Stimulated activated naive CD8-positive, alpha-beta T cell treated with anti-CD3 and anti-CD28 coated beads, Interleukin-15, Interleukin-2, amounts not matched to agents 100 ng/mL and 50 ng/mL, for 24 hours (primary cell): ENCODE measurements around the gene LPP.

Experiments used
- H3K27ac Mint-ChIP-seq: one replicate; pipeline ENCODE4 v1.8.0; 2021; ENCODE audit warnings: mild to moderate bottlenecking, mixed read lengths
- H3K27me3 Mint-ChIP-seq: one replicate; pipeline ENCODE4 v1.8.0; 2021; ENCODE audit warnings: mixed read lengths
- H3K36me3 Mint-ChIP-seq: one replicate; pipeline ENCODE4 v1.8.0; 2021; ENCODE audit warnings: low read depth, mixed read lengths
- H3K4me1 Mint-ChIP-seq: one replicate; pipeline ENCODE4 v1.8.0; 2021; ENCODE audit warnings: low read depth, mixed read lengths
- H3K4me3 Mint-ChIP-seq: one replicate; pipeline ENCODE4 v1.8.0; 2021; ENCODE audit warnings: mild to moderate bottlenecking, mixed read lengths
- H3K9me3 Mint-ChIP-seq: one replicate; pipeline ENCODE4 v1.8.0; 2021; ENCODE audit warnings: mixed read lengths

The LPP gene

DNA sequence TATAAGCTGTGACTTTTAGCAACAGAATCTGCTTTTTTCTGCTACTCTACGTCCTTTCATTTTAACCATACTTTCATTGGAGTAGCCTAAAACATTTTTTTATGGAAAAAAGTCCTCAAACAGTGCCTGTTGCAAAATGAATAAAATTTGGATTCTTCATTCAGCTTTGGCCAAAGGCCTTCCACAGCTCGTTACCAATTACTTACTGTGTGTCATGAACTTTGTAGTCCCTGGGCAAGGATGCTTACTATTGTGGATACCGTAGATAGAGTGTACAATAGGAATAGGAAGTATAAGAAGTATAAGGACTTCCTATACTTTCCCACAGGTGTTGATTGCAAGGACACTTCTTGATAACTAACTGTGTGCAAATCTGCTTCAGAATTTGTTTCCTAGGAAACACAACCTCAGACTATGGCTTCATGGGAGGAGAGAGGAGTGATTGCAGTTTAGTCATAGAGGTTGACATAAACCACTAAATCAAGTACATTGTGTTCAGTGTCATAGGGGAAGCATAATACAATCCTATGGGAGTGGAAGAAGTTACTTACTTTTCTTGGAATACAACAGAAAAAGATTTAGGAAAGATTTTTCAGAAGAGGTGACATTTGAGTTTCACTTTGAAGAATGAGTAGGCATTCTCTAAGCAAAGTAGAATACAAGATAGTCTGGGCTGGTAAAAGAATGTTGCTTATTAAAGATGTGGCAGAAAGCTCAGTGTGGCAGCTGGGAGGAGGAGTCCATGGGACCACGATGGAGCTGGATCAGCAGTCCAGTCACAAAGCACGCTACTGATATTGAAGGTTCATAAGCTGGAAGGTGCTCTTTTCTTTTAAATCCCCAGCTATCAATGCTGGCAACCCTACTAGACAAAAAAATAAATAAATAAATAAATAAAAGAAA lies 708.1 kb downstream of the LPP start:
- Mint-ChIP-seq H3K27me3 (no peaks in the 10 kb centered on the region), H3K4me3 (no peak overlapping the region), H3K36me3 (peaks cover 7% of the 10 kb centered on the region), H3K27ac (no peak overlapping the region), H3K9me3 (no peaks in the 10 kb centered on the region), H3K4me1 (no peaks in the 10 kb centered on the region)

DNA sequence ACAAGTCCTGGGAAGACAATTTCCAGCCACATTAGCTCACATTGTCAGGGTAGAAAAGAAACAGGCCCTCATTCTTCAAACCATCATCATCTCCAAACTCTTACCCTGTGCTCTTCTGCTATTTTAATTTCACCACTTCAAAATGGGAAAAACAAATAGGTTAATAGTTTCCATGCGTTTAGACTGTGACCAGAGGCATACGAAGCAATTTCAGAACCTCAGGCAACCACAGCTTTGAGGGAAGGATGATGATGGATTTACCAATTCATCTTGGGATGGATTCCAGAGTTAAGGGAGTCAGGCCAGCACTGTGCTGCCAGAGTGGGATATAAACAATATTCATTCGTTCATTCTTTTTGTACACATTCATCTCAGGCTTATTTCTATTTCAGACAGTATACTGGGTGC lies 710.0 kb downstream of the LPP start:
- H3K9me3 Mint-ChIP-seq = no peaks in the 10 kb centered on the region
- no peaks in the 10 kb centered on the region for H3K27me3 Mint-ChIP-seq
- H3K4me1 Mint-ChIP-seq = no peaks in the 10 kb centered on the region
- H3K4me3 Mint-ChIP-seq = no peak overlapping the region
- peaks cover 7% of the 10 kb centered on the region for H3K36me3 Mint-ChIP-seq
- no peak overlapping the region for H3K27ac Mint-ChIP-seq

DNA sequence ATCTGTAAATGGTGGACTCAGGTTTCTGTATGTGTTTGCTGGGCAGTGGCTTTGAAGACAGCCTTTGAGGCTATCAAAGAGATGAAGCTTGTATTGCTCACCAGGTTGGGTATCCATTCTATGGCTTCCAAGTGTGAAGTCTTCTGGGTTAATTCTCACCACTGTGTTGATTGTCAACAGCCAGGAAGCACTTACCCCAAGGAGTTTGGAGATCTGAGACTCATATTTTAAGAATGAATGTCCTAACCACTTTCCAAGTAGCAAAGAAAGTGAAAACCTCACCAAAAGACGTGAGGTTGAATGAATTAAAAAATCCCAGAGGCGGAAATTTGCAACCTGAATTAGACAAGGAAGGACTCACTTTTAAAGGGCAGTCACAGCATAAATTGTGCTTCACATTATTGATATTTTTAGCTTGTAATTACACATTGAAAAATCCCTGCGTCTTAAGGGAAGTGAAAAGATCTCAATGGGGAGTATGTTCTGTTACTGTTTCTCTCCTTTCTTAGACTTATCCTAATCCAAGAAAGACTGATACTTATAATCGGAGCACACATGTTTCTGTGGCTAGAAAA lies 713.8 kb downstream of the LPP start:
- Mint-ChIP-seq H3K4me1 (no peaks in the 10 kb centered on the region), H3K27ac (no peak overlapping the region), H3K9me3 (no peaks in the 10 kb centered on the region), H3K27me3 (no peaks in the 10 kb centered on the region), H3K36me3 (peaks cover 12% of the 10 kb centered on the region), H3K4me3 (no peak overlapping the region)

DNA sequence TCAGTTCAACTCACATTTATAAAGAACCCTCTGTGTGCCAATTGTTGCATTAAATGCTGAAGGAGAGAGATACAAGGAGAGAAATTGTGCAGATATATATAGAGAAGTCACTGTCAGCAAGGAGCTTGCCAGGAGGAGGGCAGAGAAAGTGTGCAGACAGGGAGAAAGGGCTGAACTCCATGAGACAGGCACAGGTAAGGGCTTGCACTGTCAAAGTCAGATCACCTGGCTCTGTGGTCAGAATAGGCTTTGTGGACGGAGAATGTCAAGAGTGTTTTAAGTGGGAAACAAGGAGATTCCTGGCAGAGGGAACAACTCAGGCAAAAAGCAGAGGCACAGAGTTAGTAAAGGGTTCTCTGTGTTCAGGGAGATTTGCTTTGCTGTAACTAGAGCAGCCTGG lies 714.8 kb downstream of the LPP start:
- no peaks in the 10 kb centered on the region for H3K27me3 Mint-ChIP-seq

DNA sequence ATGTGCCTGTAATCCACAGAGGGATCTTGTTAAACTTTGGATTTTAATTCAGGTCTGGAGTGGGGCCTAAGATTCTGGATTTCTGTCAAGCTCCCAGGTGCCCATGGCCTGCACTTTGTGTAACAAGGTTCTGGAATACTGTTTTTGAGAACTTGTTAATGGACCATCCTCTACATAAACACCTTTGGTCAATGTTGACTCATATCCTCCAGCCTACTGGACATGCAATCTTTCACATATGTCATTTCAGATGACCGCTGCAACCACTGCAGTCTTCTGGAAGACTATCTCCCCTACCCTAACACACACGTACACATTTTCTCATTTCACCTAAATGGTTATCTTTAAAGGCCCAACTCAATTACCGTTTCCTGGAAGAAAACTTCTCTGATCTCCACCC lies 715.7 kb downstream of the LPP start:
- H3K9me3 Mint-ChIP-seq = no peaks in the 10 kb centered on the region
- no peaks in the 10 kb centered on the region for H3K4me1 Mint-ChIP-seq
- no peak overlapping the region for H3K4me3 Mint-ChIP-seq
- no peak overlapping the region for H3K27ac Mint-ChIP-seq
- H3K36me3 Mint-ChIP-seq = peaks cover 24% of the 10 kb centered on the region
- H3K27me3 Mint-ChIP-seq = no peaks in the 10 kb centered on the region

More for the DNA sequence above, 714.8 kb downstream of the LPP start:
- Mint-ChIP-seq H3K36me3 (peaks cover 21% of the 10 kb centered on the region), H3K4me1 (no peaks in the 10 kb centered on the region), H3K4me3 (no peak overlapping the region), H3K27ac (no peak overlapping the region), H3K9me3 (no peaks in the 10 kb centered on the region)

DNA sequence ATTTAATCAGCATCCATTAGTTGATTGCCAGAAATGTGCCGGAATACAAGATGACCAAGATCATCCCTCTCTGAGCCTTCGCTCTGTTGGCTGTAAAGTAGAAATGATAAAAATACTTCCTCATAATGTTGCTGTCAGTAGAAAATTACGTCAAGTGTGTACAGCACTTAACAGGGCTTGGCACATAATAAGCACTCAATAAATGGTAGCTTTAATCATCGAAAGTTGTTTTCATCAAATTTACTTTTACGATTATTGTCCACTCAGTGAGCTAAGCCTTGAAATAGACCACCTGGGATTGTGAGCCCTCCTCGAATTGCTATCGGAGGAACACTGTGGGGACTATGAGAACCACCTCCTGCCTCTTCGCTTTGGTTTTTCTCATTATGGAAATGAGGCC lies 716.5 kb downstream of the LPP start:
- Mint-ChIP-seq H3K27me3 (no peaks in the 10 kb centered on the region), H3K9me3 (no peaks in the 10 kb centered on the region), H3K36me3 (peaks cover 32% of the 10 kb centered on the region), H3K4me3 (no peak overlapping the region), H3K4me1 (no peaks in the 10 kb centered on the region), H3K27ac (no peak overlapping the region)

DNA sequence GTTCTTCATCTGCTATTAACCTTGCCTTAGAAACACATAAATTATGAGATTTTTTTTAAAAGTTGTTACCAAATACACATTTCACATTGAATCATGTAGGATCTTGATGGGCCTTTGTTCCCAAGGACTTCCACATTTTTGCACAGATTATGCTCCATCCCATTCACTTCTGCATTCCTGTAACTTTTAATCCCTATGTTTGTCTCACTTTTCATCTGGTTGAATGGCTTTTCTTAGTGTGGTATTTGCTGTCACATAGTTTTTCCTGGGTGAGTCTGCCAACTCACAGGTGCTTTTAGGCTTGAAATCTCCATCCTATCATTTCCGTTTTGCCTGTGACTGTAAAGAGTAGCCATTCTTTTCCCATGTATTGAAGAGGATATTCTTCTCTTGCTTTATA lies 720.6 kb downstream of the LPP start:
- H3K4me3 Mint-ChIP-seq = no peak overlapping the region
- H3K9me3 Mint-ChIP-seq = no peaks in the 10 kb centered on the region
- H3K27ac Mint-ChIP-seq = no peak overlapping the region
- no peaks in the 10 kb centered on the region for H3K4me1 Mint-ChIP-seq
- H3K36me3 Mint-ChIP-seq = peaks cover 34% of the 10 kb centered on the region
- no peaks in the 10 kb centered on the region for H3K27me3 Mint-ChIP-seq

DNA sequence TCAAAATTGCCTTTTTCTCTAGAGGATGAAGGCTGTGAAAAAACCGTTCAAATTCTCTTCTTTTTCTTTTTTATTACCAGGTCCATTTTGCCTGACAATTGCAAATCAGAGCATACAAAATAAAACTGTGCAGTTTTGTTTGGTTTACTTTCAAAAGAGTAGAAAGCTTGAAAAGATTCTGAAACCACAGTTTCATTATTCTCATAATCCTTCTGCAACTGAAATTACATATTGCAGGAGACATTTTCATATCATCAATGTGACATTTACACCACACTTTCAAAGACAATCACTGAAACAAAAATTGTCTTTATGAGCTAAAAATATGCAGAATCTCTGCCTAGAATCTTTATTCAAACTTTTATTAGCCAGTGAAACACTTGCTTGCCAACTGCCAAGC lies 721.5 kb downstream of the LPP start:
- Mint-ChIP-seq H3K9me3 (no peaks in the 10 kb centered on the region), H3K27me3 (no peaks in the 10 kb centered on the region), H3K36me3 (peaks cover 34% of the 10 kb centered on the region), H3K4me3 (no peak overlapping the region), H3K27ac (no peak overlapping the region), H3K4me1 (no peaks in the 10 kb centered on the region)

DNA sequence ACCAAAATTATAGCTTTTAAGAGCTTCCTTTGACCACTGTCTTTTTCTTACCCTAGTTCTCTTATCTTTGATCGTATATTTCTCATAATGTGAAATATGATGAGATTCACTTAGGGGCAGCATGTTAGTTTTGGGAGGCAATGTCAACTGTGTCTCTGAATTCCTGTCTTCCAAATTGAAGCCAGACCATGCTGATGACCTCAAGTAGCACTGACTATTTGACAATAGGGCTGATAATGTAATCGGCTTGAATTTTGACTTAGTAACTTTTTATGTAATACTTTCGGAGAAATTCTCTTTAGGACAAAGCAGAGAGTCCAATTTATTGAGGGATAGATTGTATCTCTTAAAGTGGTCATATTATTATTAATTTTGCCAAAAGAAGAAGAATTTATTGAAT lies 722.4 kb downstream of the LPP start:
- Mint-ChIP-seq H3K4me1 (no peaks in the 10 kb centered on the region), H3K9me3 (no peaks in the 10 kb centered on the region), H3K27ac (no peak overlapping the region), H3K36me3 (peaks cover 39% of the 10 kb centered on the region), H3K27me3 (no peaks in the 10 kb centered on the region), H3K4me3 (no peak overlapping the region)

DNA sequence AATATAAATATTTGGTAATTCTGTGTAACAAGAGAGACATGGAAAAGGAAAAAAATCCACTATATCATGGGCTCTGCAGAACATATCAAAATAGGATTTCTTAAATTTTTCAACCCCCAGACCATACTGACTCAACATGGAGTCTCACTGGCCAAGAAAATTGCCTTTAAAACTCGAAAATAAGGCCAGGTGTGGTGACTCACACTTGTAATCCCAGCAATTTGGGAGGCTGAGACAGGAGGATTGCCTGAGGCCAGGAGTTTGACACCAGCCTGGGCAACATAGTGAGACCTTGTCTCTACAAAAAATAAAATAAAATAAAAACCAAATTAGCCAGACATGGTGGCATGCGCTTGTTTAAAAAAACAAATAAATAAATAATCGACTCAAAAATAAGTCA lies 723.4 kb downstream of the LPP start:
- Mint-ChIP-seq H3K4me1 (no peaks in the 10 kb centered on the region), H3K9me3 (no peaks in the 10 kb centered on the region), H3K27me3 (no peaks in the 10 kb centered on the region), H3K27ac (no peak overlapping the region), H3K36me3 (peaks cover 42% of the 10 kb centered on the region), H3K4me3 (no peak overlapping the region)

DNA sequence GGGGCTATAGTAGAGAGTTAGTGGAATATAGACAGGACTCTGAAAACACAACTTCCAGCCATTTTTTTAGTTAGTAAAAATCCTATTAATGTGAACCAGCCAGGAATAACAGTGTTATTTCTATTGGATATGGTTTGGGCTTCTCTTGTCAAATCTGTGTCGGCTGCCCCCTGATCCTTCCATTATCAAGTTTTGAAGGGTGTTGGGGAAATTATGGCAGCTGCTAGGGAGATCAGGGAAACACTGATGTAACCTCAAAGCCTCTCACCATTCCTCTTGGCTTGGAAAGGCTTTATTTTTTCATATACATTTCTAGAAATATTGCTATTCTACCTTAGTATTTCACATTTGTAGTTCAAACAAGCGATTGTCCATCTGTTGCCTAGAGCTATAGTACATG lies 724.1 kb downstream of the LPP start:
- Mint-ChIP-seq H3K27ac (no peak overlapping the region), H3K36me3 (peaks cover 42% of the 10 kb centered on the region), H3K9me3 (no peaks in the 10 kb centered on the region), H3K4me1 (no peaks in the 10 kb centered on the region), H3K4me3 (no peak overlapping the region), H3K27me3 (no peaks in the 10 kb centered on the region)

DNA sequence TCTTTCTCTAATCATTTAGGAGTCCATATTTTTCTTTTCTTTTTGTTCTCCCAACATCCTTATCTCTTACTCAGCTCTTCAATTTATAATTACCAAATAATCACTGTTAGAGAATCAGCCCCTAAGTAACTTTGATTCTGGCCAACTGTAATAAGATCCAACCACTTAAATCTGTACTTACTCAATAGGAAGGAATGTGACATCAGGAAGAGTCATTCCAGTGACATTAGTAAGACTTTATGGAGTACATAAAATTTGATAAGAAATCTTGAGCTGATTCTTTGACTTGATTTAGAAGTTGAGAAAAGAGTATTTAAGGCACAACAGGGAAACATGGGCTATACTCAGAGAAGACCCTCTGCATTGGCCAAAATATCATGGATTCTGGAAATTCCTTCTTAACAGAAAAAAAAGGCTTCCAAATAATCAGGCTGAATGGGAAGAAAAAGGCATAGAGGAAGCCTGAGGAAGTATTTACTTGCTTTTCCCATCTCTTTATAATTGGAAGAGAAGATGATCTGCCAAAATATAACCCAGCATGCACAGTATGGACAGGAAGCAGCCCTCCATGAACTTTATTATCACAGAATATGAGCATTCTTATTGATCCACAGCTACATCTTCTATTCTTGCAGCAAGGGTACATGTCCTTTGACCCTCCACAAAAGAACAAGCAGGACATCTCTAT lies 728.1 kb downstream of the LPP start:
- H3K27me3 Mint-ChIP-seq = no peaks in the 10 kb centered on the region
- peaks cover 24% of the 10 kb centered on the region for H3K36me3 Mint-ChIP-seq
- no peaks in the 10 kb centered on the region for H3K4me1 Mint-ChIP-seq
- no peaks in the 10 kb centered on the region for H3K9me3 Mint-ChIP-seq
- H3K27ac Mint-ChIP-seq = no peak overlapping the region
- H3K4me3 Mint-ChIP-seq = no peak overlapping the region

DNA sequence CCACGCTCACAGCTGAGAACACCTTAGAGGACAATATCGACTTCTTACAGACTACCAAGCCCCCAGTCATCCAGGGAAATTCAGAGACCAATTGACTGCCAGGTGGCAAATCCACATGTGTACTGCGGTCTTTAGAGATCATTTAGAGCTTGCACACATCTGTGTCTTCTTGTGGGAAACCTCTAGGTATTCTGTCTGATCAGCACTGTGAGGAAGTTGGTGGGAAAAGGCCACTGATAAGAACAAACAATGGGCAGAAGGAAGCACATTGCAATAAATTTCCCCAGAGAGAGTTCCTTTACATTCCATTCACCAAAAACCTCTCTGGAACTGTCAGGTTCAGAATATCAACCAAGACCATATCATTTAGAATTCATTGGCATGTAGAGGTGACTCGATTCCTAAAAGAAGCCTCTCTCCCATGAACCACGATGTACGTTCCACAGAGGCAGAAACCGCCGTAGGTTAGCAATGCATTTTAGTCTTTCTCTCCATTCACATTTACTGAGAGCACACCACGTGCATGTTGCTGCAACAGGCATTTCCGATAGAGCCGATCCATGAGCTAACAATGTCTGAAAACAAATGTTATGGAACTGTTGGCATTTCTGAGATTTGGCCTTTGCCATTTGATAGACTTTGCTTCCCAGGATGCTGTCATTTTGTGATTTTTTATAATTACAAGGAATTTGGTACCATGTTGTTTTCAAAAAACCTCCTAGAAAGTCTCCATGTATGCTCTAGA lies 730.5 kb downstream of the LPP start:
- H3K36me3 Mint-ChIP-seq = peaks cover 17% of the 10 kb centered on the region
- no peaks in the 10 kb centered on the region for H3K4me1 Mint-ChIP-seq
- no peak overlapping the region for H3K4me3 Mint-ChIP-seq
- no peaks in the 10 kb centered on the region for H3K27me3 Mint-ChIP-seq
- H3K9me3 Mint-ChIP-seq = no peaks in the 10 kb centered on the region
- H3K27ac Mint-ChIP-seq = no peak overlapping the region

DNA sequence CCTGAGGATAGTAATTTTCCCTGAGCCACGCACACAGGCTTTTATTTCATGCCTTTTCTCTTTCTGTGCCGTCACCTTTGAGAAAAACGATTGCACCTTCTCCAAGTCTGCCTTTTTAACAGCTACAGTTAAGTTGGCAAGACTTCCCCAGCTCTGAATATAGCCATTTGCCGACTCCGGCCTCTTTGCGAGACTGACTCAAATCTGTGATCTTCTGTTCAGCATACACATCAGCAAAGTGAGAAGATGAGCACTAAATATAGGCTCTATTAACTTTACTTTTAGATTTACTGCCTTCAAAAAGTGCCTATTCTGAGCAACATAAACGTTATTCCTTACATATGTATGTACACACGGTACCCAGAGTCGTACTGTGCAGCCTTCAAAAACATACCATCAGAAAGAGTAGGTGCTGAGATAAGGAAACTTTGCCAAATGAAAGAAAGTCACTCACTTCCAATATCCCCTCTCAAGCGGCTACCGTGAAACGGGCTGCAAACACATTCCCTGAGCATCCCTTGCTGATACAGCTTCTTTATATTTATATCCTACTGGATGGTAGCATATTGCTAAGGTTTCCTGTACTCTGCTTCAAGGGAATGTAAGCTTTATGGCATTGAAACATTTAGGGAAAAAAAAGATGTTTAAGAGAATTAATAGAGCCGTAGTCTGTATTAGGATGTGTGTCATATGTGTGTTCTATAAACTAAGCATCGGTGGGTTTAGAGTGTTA lies 734.5 kb downstream of the LPP start:
- Mint-ChIP-seq H3K4me1 (peaks cover 11% of the 10 kb centered on the region), H3K9me3 (no peaks in the 10 kb centered on the region), H3K27me3 (no peaks in the 10 kb centered on the region), H3K36me3 (peaks cover 4% of the 10 kb centered on the region), H3K4me3 (no peak overlapping the region), H3K27ac (no peak overlapping the region)
